Ramos (cell line): Measurements from ENCODE around the gene CD7.
"Not testable (repeated sequence)": the region's sequence is repeated elsewhere in the genome, so short reads cannot be mapped to it uniquely, and the experiment has no call there.

ENCODE experiments used
- in situ Hi-C: fragments of 300-500 bp; cut with MboI; formaldehyde crosslinking; loops from one replicate; pipeline ENCODE4 v1.14.3; 2022; ENCODE audit warnings: low sequenced_read_pairs; ENCODE audit not compliant: unreplicated experiment

The CD7 gene

DNA sequence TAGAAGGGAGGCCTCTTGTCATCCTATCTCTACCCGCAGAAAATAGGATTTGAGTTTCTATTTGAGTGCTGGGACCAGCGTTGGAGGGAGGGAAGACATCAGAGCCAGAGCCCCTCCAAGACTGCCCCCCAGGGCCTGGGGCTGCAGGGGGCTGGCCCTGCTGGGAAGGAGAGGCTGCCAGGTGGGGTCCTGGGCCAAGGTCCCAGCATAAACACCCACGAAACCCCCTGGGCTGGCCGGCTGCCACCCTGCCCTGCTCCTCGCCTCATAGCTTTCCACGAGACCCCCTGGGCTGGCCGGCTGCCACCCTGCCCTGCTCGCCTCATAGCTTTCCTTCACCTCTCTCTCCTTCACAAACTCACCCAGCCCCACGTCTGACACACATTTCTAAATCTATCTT is 31.0 kb upstream of the CD7 start:
- in situ Hi-C loops = no loop called here

DNA sequence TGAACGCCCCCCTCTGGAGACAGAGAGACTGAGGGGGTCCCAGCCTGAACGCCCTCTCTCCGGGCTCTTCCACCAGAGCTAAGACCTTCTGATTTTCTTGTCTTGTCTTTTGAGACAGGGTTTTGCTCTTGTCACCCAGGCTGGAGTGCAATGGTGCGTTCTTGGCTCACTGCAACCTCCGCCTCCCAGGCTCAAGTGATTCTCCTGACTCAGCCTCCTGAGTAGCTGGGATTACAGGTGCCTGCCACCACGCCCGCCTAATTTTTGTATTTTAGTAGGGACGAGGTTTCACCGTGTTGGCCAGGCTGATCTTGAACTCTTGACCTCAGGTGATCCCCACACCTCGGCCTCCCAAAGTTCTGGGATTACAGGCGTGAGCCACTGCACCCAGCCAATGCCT is 30.6 kb upstream of the CD7 start:
- in situ Hi-C loops = not testable (repeated sequence)

- in situ Hi-C loops = no loop called here
Measured at GRCh38 chr17:82346342-82347300, 29.2 kb upstream of the CD7 start.

GRCh38 chr17:82345151-82345976 is 28.0 kb upstream of the CD7 start:
- in situ Hi-C loops = no loop called here

DNA sequence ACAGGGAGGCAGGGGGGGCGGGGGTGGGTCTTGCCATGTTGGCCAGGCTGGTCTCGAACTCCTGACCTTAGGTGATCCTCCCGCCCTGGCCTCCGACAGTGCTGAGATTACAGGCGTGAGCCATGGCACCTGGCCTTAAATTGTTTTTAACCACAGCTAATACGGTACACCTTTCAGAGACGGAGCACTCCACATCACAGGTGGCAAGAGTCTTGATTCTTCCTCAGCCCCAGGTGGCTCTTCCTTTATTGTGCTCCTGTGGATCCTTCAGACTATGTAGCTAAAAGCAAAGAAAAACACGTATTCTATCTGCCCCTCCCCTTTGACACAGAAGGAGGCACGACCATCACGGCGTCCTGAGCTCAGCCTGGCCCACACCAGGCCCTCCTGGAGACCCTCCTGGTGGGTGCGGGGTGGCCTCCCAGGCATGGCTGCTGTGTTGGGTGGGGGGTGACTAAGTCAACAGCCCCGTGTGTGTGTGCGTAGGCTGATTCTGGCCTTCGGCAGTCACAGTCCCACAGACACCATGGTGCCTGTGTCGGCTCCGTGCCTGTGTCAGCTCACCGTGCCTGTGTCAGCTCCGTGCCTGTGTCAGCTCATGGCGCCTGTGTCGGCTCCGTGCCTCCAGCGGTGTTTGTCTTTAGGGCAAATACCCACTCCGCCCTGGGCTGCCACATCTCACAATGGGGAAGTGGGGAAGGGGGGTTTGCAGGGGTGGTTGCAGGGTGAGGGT is 26.9 kb upstream of the CD7 start:
- in situ Hi-C loops = no loop called here

- in situ Hi-C loops = no loop called here
Measured at GRCh38 chr17:82343560-82343959, 26.2 kb upstream of the CD7 start.

GRCh38 chr17:82342361-82343079 is 25.1 kb upstream of the CD7 start:
- in situ Hi-C loops = no loop called here

GRCh38 chr17:82339634-82340580 is 22.5 kb upstream of the CD7 start:
- in situ Hi-C loops = no loop called here

DNA sequence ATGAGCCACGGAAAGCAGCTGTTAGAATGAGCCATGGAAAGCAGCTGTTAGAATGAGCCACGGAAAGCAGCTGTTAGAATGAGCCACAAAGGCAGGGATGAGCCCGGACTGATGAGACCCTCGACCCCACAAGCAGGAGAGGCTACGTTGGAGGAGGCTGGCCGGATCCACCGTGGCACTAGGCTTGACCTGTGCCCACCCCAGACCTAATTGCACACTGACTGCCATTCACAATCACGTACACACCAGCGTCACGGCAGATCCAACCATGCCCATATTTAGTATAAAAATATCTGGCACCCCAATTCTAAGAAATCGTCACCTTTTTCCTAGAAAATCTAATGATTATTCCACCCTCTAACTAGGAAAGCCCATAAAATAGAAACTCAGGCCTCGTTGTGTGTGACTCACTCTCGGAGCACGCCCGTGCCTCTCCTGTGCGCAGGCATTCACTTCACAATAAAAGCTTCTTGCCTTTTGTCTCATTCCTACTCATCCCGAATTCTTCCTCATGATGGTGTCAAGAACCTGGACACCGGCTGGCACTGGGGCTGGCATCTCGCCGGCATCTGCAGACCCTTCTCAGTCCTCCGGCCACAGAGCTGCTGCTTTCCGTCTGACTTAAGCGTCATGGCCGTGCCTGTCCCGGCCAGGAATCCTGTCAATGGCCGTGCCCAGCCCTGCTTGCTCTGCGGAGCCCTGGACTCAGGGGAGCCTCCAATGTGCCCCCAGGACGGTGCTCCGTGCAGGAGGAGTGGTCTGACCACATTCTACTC is 21.6 kb upstream of the CD7 start:
- in situ Hi-C loops = no loop called here

GRCh38 chr17:82334622-82335394 is 17.4 kb upstream of the CD7 start:
- in situ Hi-C loops = no loop called here

DNA sequence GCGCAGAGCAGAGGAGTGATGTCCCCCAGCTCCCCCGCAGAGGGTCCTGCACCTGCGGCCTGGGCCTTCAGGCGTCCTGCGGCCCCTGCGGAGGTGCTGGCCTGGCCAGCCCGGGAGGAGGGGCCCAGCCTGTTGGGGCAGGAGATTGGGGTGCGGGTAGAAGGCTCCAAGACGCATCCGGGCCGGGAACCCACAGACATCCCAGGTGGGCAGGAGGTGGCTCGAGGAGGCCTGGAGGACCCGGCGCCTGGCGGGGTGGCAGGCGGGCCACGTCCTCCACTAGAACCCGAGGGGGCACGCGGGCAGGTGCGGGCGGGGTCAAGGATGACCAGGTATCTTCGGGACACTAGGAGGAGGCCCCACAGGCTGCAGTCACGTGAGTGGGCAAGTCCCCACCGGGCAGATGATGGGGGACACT is 16.8 kb upstream of the CD7 start:
- in situ Hi-C loops = no loop called here

- in situ Hi-C loops = no loop called here
Measured at GRCh38 chr17:82333279-82334171, 16.1 kb upstream of the CD7 start, which contains the start of gene SECTM1. SECTM1 (minus strand) TSS chr17:82333766; CDS start chr17:82327240, 6,526 bp downstream.

DNA sequence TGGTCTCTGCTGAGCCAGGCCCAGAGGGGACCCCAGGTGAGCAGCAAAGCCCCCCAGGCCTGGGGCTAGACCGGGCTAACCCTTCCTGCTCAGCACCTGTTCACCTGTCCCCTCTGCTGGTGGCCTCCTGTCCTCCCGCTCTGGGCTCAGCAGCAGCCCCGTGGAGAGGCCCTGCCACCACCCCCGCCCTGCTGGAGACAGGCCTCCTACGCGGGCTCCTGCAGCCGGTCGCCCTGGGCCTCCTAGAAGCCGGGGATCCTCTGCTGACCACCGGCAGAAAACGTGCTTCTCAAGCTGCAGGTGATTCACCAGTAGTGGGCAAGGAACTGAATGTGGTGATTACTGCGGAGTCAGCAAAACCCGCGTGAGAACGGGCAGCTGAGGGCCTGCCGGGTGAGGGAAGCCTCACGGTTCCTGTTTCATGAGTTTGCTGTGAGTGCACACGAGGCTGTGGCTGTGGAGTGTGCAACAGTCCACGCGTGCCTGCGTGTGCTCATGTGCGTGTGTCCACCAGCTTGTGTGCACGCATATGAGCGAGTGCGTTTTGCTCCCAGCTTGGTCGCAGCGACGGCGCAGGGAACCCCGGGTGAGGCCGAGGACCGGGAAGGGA is 15.4 kb upstream of the CD7 start:
- in situ Hi-C loops = no loop called here

DNA sequence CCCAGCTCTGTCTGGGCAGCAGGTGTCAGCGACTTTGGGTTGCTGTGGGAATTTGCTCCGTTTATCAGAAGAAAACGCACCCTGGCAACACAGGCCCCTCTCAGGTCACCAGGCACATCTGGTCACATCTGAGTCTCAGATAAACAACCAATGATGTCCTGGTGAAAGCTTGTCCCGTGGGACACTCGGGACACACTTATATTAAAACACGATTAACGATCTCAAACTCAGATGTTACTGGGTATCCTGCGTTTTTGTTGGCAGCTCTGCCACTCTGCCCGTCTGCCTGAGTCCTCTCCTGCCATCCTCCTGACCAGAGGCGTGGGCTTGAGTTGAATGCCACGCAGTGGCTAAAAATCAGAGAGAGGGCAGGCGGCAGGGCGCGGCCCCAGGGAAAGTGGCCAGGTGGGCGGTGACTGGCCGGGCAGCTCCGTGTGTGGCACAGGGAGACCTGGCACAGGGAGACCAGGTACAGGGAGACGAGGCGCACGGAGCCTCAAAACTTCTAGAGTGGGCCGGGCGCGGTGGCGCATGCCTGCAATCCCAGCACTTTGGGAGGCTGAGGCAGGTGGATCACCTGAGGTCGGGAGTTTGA is 14.0 kb upstream of the CD7 start:
- in situ Hi-C loops = no loop called here
